Lung (tissue), 12 donors: ENCODE measurements around the gene PTPRN2. TPM values are rescaled to one million over a fixed set of nuclear protein-coding genes. Genes with fewer than 3 reads are reported as not detected.
"Not testable (repeated sequence)": the region's sequence is repeated elsewhere in the genome, so short reads cannot be mapped to it uniquely, and the experiment has no call there.

Source experiments
- ATAC-seq: fragments of 200-7000 bp; cut with Tn5 transposase; one replicate; pipeline ENCODE4 v1.9.1; 2020; ENCODE audit warnings: moderate number of reproducible peaks; ENCODE audit not compliant: insufficient read depth, low FRiP score
- DNase-seq, 3 donors: peaks; one replicate each; pipeline ENCODE4 v3.0.0-alpha.2; 2013 to 2017
- H3K27ac ChIP-seq, 2 donors: one replicate each; pipeline ENCODE4 v1.5.1; 2013; ENCODE audit warnings: mild to moderate bottlenecking in 2 of 2, moderate library complexity in 2 of 2, control low read depth in 1 of 2, inconsistent platforms in 1 of 2, low read depth in 1 of 2, low read length in 1 of 2
- H3K27me3 ChIP-seq, 3 donors: one replicate each; pipeline ENCODE4 v1.5.1; 2013; ENCODE audit warnings: low read length in 2 of 3; ENCODE audit not compliant: control insufficient read depth in 3 of 3, insufficient read depth in 3 of 3
- H3K36me3 ChIP-seq, 4 donors: one replicate each; pipeline ENCODE4 v1.5.1; 2013; ENCODE audit warnings: low read length in 4 of 4, mild to moderate bottlenecking in 1 of 4, moderate library complexity in 1 of 4; ENCODE audit not compliant: control insufficient read depth in 4 of 4, insufficient read depth in 4 of 4
- H3K4me1 ChIP-seq, 5 donors: one replicate each; pipeline ENCODE4 v1.5.1; 2013; ENCODE audit warnings: low read length in 5 of 5, mild to moderate bottlenecking in 2 of 5, moderate library complexity in 1 of 5; ENCODE audit not compliant: control insufficient read depth in 5 of 5, insufficient read depth in 5 of 5
- H3K4me3 ChIP-seq: one replicate; pipeline ENCODE4 v1.5.1; 2013; ENCODE audit warnings: mild to moderate bottlenecking, control low read depth, moderate library complexity
- H3K9ac ChIP-seq, 2 donors: one replicate each; pipeline ENCODE4 v1.5.1; 2013; ENCODE audit warnings: low read length in 2 of 2, control low read depth in 1 of 2; ENCODE audit not compliant: insufficient read depth in 1 of 2
- H3K9me3 ChIP-seq, 4 donors: one replicate each; pipeline ENCODE4 v1.5.1; 2013; ENCODE audit warnings: low read length in 3 of 4, mild to moderate bottlenecking in 1 of 4, moderate library complexity in 1 of 4; ENCODE audit not compliant: control insufficient read depth in 4 of 4, insufficient read depth in 3 of 4
- CTCF ChIP-seq: IDR thresholded peaks from 2 replicates; pipeline ENCODE4 v1.5.1; 2012; ENCODE audit warnings: mild to moderate bottlenecking; ENCODE audit errors: control extremely low read depth, extremely low read depth
- WGBS, 2 donors: extraction: QIAGEN DNeasy Blood & Tissue Kit; methylation state at CpG; one replicate each; pipeline ENCODE4 v1.1.7; 2013; 5-methylcytosine and 5-hydroxymethylcytosine counted together
- polyA plus RNA-seq, 2 donors: library from polyadenylated mRNA; stranded (reverse); fragments of 200-250 nt; gene quantifications; one replicate each; pipeline ENCODE4 v1.2.1, GENCODE V29; 2013
- total RNA-seq, 2 donors: library from RNA; depleted of rRNA in 1 of 2; stranded (reverse); fragments of >200 nt in 1 of 2; gene quantifications; one replicate each; pipeline ENCODE4 v1.2.1, GENCODE V29; 2014 to 2021
- donor health status: control.
- donor health status: control.
- donor health status: Bipolar disorder and iron deficiency.
- donor health status: healthy.
- donor health status: DM: yes; HTN: yes; CAD: no.

The PTPRN2 gene
- total and polyA plus RNA-seq, 4 donors = 2.1 to 7.4 (median 4.4) TPM

GRCh38 chr7:158350166-158350900, 237.3 kb downstream of the PTPRN2 start:
- 81 to 88% methylated on average over 12 of the region's 12 CpGs for WGBS, 2 donors
- Histone ChIP-seq H3K4me1 (no peaks in the 10 kb centered on the region), H3K4me3 (no peak overlapping the region), H3K27ac (no peak overlapping the region), H3K36me3 (no peaks in the 10 kb centered on the region), H3K9me3 (peaks cover 0 to 7% (median 2%) of the 10 kb centered on the region in 4 donors), H3K9ac (no peak overlapping the region), H3K27me3 (no peaks in the 10 kb centered on the region)
- ATAC-seq (no peak), DNase-seq (no peak)
- no peak for TF ChIP-seq CTCF

GRCh38 chr7:158348446-158348845, 239.2 kb downstream of the PTPRN2 start:
- Histone ChIP-seq H3K27me3 (no peaks in the 10 kb centered on the region), H3K36me3 (no peaks in the 10 kb centered on the region), H3K9me3 (peaks cover 0 to 7% (median 0%) of the 10 kb centered on the region in 4 donors), H3K27ac (no peak overlapping the region), H3K4me1 (no peaks in the 10 kb centered on the region), H3K9ac (no peak overlapping the region), H3K4me3 (no peak overlapping the region)
- no peak for TF ChIP-seq CTCF
- ATAC-seq (no peak), DNase-seq (no peak)
- whole genome bisulfite sequencing, 2 donors = 75 to 80% methylated on average over 3 of the region's 3 CpGs

GRCh38 chr7:158348039-158348438, 239.6 kb downstream of the PTPRN2 start:
- not testable (repeated sequence) for DNase-seq, H3K9ac ChIP-seq, H3K36me3 ChIP-seq, ATAC-seq, H3K4me3 ChIP-seq, H3K27ac ChIP-seq, H3K9me3 ChIP-seq, H3K27me3 ChIP-seq, H3K4me1 ChIP-seq
- 92% methylated on average over 4 of the region's 4 CpGs for WGBS, 2 donors

- no peak for DNase-seq
- Histone ChIP-seq H3K9ac (no peak overlapping the region), H3K27ac (no peak overlapping the region), H3K4me3 (no peak overlapping the region), H3K4me1 (no peaks in the 10 kb centered on the region), H3K36me3 (no peaks in the 10 kb centered on the region), H3K27me3 (no peaks in the 10 kb centered on the region), H3K9me3 (peaks cover 0 to 7% (median 0%) of the 10 kb centered on the region in 4 donors)
- 68 to 79% methylated on average over 6 of the region's 6 CpGs for WGBS, 2 donors
- TF ChIP-seq CTCF = no peak
- no peak for ATAC-seq
These were observed 241.9 kb downstream of the PTPRN2 start for GRCh38 chr7:158345731-158346130.
